AG09309 (cell line): ENCODE results near the gene SNX13.
A peak's percentile ranks its signal among the peaks of the same experiment; 100 is the strongest.

Experiments used
- DNase-seq: peaks from one replicate; pipeline ENCODE4 v3.0.0-alpha.2; 2010; ENCODE audit warnings: low read depth
- H3K4me3 ChIP-seq: 2 replicates; pipeline ENCODE4 v1.5.1; 2011; ENCODE audit warnings: mild to moderate bottlenecking, low read depth, low read length, moderate library complexity; ENCODE audit not compliant: control insufficient read depth
- TF ChIP-seq, protein P1 (sequence below): IDR thresholded peaks from 2 replicates; pipeline ENCODE4 v1.5.1; 2011; ENCODE audit warnings: mild to moderate bottlenecking, low read depth, low read length, inconsistent platforms; ENCODE audit not compliant: insufficient read depth, control insufficient read depth; ENCODE audit errors: missing control alignments

SNX13 gene

DNA sequence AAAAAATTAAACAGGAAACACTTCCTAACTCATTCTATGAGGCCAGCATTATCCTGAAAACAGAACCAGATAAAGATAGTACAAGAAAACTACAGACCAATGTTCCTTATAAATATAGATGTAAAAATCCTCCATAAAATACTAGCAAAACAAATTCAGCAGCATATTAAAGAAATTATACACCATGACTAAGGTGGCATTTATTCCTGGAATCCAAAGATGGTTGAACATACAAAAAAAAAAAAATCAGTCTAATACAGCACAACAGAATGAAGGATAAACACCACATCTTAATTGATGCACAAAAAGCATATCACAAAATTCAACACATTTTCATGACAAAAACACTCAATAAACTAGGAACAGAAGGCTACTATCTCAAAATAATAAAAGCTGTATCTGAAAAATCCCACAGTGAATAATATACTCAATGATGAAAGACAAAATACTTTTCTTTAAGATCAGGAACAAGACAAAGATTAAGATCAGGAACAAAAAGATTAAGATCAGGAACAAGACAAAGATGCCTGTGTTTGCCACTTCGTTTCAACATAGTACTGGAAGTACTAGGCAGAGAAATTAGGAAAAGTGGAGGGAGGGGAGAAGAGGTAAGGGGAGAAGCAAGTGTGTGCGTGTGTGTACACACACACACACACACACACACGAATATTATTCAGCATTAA, 95.6 kb downstream of the SNX13 start:
- DNase-seq, result no peak
- no peak overlapping the region for H3K4me3 ChIP-seq
- TF ChIP-seq, protein P1, sequence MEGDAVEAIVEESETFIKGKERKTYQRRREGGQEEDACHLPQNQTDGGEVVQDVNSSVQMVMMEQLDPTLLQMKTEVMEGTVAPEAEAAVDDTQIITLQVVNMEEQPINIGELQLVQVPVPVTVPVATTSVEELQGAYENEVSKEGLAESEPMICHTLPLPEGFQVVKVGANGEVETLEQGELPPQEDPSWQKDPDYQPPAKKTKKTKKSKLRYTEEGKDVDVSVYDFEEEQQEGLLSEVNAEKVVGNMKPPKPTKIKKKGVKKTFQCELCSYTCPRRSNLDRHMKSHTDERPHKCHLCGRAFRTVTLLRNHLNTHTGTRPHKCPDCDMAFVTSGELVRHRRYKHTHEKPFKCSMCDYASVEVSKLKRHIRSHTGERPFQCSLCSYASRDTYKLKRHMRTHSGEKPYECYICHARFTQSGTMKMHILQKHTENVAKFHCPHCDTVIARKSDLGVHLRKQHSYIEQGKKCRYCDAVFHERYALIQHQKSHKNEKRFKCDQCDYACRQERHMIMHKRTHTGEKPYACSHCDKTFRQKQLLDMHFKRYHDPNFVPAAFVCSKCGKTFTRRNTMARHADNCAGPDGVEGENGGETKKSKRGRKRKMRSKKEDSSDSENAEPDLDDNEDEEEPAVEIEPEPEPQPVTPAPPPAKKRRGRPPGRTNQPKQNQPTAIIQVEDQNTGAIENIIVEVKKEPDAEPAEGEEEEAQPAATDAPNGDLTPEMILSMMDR, result no peak

DNA sequence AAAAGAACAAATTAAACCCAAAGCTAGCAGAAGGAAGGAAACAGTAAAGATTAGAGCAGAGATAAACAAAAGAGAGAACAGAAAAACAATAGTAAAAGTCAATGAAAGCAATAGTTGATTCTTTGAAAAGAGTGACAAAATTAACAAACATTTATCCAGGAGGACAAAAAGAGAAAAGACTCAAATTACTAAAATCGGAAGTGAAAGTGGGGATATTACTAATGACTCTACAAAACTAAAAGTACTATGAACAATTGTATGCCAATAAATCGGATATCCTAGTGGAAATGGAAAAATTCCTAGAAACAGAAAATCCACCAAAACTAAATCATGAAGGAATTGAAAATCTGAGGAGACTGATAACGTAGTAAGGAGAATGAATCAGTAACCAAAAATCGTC, 96.3 kb downstream of the SNX13 start:
- H3K4me3 ChIP-seq, result no peak overlapping the region
- TF ChIP-seq, protein P1, result no peak

DNA sequence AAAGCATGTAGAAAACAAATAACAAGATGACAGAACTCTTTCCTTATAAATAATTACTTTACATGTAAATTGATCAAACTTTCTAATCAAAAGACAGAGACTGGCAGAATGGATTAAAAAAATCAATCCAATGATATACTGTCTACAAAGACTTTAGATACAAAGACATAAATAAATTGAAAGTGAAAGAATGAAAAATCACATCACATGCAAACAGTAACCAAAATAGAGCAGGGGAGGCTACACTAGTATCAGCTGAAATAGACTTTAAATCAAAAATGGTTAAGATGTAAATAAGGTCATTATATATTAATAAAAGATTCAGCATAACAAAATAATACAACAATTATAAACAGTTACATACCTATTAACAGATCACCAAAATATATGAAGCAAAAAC, 97.3 kb downstream of the SNX13 start:
- no peak overlapping the region for H3K4me3 ChIP-seq
- DNase-seq, result no peak
- TF ChIP-seq, protein P1, result no peak

More for the DNA sequence above, 96.3 kb downstream of the SNX13 start:
- no peak for DNase-seq

- no peak overlapping the region for H3K4me3 ChIP-seq
- TF ChIP-seq, protein P1, result no peak
- no peak for DNase-seq
These were observed 107.4 kb downstream of the SNX13 start for GRCh38 chr7:17832820-17833355.

DNA sequence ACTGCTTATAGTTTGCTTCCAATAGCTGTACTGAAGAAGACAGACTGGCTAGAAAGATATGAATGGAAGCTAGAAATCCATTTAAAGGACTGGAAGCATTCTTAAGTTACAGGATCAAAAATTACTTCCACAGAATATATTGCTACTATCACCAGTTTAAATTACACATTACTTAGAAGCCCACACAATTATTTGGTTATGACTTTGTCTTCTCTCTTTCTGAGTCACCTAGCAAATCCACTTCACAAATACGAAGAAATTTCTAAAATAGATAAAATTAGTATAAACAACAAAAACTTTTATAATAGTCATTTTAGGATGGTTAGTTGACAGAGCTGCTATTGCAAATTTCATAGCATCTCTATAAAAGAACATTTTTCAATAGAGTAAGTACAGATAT, 108.1 kb downstream of the SNX13 start:
- no peak overlapping the region for H3K4me3 ChIP-seq
- TF ChIP-seq, protein P1, result no peak
- no peak for DNase-seq

DNA sequence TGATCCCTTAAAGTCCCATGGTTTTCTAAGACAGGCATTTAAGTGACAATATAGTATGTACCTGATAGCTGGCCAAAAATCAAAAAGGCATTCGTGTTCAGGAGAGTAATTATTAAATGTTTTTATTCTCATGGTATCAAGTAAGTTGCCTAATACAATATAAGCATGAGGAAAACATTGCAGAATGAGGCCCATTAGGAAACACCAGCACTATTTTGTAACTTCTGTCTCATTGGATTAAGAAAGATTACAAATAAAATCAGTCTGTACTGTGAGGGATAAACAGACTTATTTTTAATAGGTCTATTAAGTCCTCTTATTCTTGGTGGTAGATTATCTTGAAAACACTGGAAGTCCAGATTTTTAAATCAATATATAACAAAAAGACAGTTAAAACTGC, 110.1 kb downstream of the SNX13 start:
- H3K4me3 ChIP-seq, result no peak overlapping the region
- TF ChIP-seq, protein P1, result no peak
- DNase-seq, result peak; percentile 18

GRCh38 chr7:17829001-17829400, 111.3 kb downstream of the SNX13 start:
- no peak for DNase-seq
- TF ChIP-seq, protein P1, result no peak
- H3K4me3 ChIP-seq, result no peak overlapping the region
